H1 (cell line): ENCODE measurements around the gene FCER1A. TPM values are rescaled to one million over a fixed set of nuclear protein-coding genes. Genes with fewer than 3 reads are reported as not detected.
"Not testable (repeated sequence)": the region's sequence is repeated elsewhere in the genome, so short reads cannot be mapped to it uniquely, and the experiment has no call there.

Source experiments
- CTCF ChIA-PET: fragments of 300-600 bp; sonication (Branson Sonifier 250); formaldehyde crosslinking; loops from one replicate; lab custom pipeline; 2021; ENCODE audit not compliant: partially characterized antibody; lab: Charles Lee
- POLR2A ChIA-PET: fragments of 300-600 bp; sonication (Branson Sonifier 250); formaldehyde crosslinking; loops from one replicate; lab custom pipeline; 2021; ENCODE audit warnings: inconsistent platforms; ENCODE audit not compliant: partially characterized antibody; lab: Charles Lee
- DNase-seq, 2 experiments: peaks; one replicate each; pipeline versions ENCODE4 v3.0.0 to v3.0.0-alpha.2; 2010 to 2022; ENCODE audit warnings: low spot score in 2 of 2, low read depth in 1 of 2, mixed read lengths in 1 of 2
- FAIRE-seq: peaks from 2 replicates; lab custom pipeline; 2011; peaks lifted over from hg19 to GRCh38; lab: Jason Lieb, UNC
- H2AFZ ChIP-seq: 2 replicates; pipeline ENCODE4 v1.8.1; 2012; ENCODE audit warnings: low read length, inconsistent platforms
- H2AK5ac ChIP-seq: 2 replicates; pipeline ENCODE4 v1.6.1; 2013; ENCODE audit warnings: low read depth, low read length
- H2BK120ac ChIP-seq: replicated peaks from 2 replicates; pipeline ENCODE3; 2013; ENCODE audit warnings: low read depth, low read length, inconsistent platforms
- H2BK12ac ChIP-seq: 2 replicates; pipeline ENCODE4 v1.6.1; 2013; ENCODE audit warnings: low read depth, low read length
- H2BK15ac ChIP-seq: 2 replicates; pipeline ENCODE4 v1.6.1; 2013; ENCODE audit warnings: low read length
- H2BK20ac ChIP-seq: 2 replicates; pipeline ENCODE4 v1.6.1; 2013; ENCODE audit warnings: low read length
- H2BK5ac ChIP-seq: 2 replicates; pipeline ENCODE4 v1.6.1; 2013; ENCODE audit warnings: low read depth, low read length
- H3K14ac ChIP-seq: 2 replicates; pipeline ENCODE4 v1.6.1; 2013; ENCODE audit warnings: inconsistent platforms; ENCODE audit not compliant: insufficient read length
- H3K18ac ChIP-seq: 2 replicates; pipeline ENCODE4 v1.6.1; 2013; ENCODE audit warnings: low read length; ENCODE audit errors: extremely low read depth
- H3K23ac ChIP-seq: 2 replicates; pipeline ENCODE4 v1.6.1; 2013; ENCODE audit warnings: inconsistent platforms; ENCODE audit not compliant: insufficient read length
- H3K23me2 ChIP-seq: 2 replicates; pipeline ENCODE4 v1.6.1; 2013; ENCODE audit warnings: low read depth, low read length
- H3K27ac ChIP-seq: 2 replicates; pipeline ENCODE4 v1.6.1; 2011; ENCODE audit warnings: low read depth, low read length, inconsistent platforms
- H3K27me3 ChIP-seq, 4 experiments: replicated peaks in 1 of 4; 1 replicate in 1 of 4; 2 replicates in 3 of 4; pipeline versions ENCODE4 v1.6.1 to v1.8.1; 2011 to 2013; ENCODE audit warnings: low read length in 3 of 4, mild to moderate bottlenecking in 3 of 4, inconsistent platforms in 2 of 4, mixed read lengths in 2 of 4, moderate library complexity in 1 of 4; ENCODE audit not compliant: control insufficient read depth in 3 of 4, insufficient read depth in 3 of 4; ENCODE audit errors: extremely low read depth in 1 of 4
- H3K36me3 ChIP-seq, 4 experiments: 2 replicates each; pipeline versions ENCODE4 v1.6.1 to v1.8.1; 2011 to 2013; ENCODE audit warnings: mild to moderate bottlenecking in 4 of 4, low read length in 3 of 4, moderate library complexity in 2 of 4, control low read depth in 1 of 4, inconsistent platforms in 1 of 4; ENCODE audit not compliant: insufficient read depth in 4 of 4, control insufficient read depth in 2 of 4
- H3K4ac ChIP-seq: replicated peaks from 2 replicates; pipeline ENCODE3; 2013; ENCODE audit warnings: low read length, low read depth, mixed read lengths, inconsistent platforms; ENCODE audit not compliant: insufficient read length
- H3K4me1 ChIP-seq, 4 experiments: replicated peaks in 1 of 4; 1 replicate in 1 of 4; 2 replicates in 3 of 4; pipeline versions ENCODE4 v1.6.1 to v1.8.1; 2011 to 2013; ENCODE audit warnings: low read length in 3 of 4, inconsistent platforms in 2 of 4, mixed read lengths in 1 of 4; ENCODE audit not compliant: insufficient read depth in 4 of 4, control insufficient read depth in 3 of 4
- H3K4me2 ChIP-seq, 2 experiments: 2 replicates each; pipeline versions ENCODE4 v1.6.1 to v1.8.1; 2011 to 2013; ENCODE audit warnings: low read depth in 2 of 2, low read length in 2 of 2, control low read depth in 1 of 2, inconsistent platforms in 1 of 2, mild to moderate bottlenecking in 1 of 2; ENCODE audit not compliant: insufficient read depth in 1 of 2
- H3K4me3 ChIP-seq, 4 experiments: fragments of 200-600, 300-600 bp in 1 of 4; sonication (generic), shearing (Covaris generic), sonication (Bioruptor Twin) in 1 of 4; 2 replicates each; pipeline versions ENCODE4 v1.5.1 to v1.8.1; 2011 to 2016; ENCODE audit warnings: low read length in 4 of 4, low read depth in 3 of 4, control low read depth in 2 of 4, inconsistent platforms in 2 of 4, mild to moderate bottlenecking in 2 of 4, mixed read lengths in 1 of 4, moderate library complexity in 1 of 4; ENCODE audit not compliant: insufficient read depth in 2 of 4; ENCODE audit errors: extremely low read depth in 1 of 4
- H3K56ac ChIP-seq: replicated peaks from 2 replicates; pipeline ENCODE3; 2013; ENCODE audit warnings: low read depth, mild to moderate bottlenecking, mixed read lengths, low read length, inconsistent platforms; ENCODE audit not compliant: insufficient read length
- H3K79me1 ChIP-seq: 2 replicates; pipeline ENCODE4 v1.6.1; 2013; ENCODE audit warnings: low read depth, low read length, control low read depth
- H3K79me2 ChIP-seq, 2 experiments: 2 replicates each; pipeline versions ENCODE4 v1.6.1 to v1.8.1; 2012 to 2013; ENCODE audit warnings: low read length in 2 of 2, mild to moderate bottlenecking in 2 of 2, inconsistent platforms in 1 of 2; ENCODE audit not compliant: insufficient read depth in 2 of 2, control insufficient read depth in 1 of 2
- H3K9ac ChIP-seq, 4 experiments: replicated peaks in 1 of 4; 1 replicate in 1 of 4; 2 replicates in 3 of 4; pipeline versions ENCODE4 v1.6.1 to v1.8.1; 2011 to 2013; ENCODE audit warnings: low read depth in 3 of 4, low read length in 3 of 4, control low read depth in 2 of 4, mild to moderate bottlenecking in 2 of 4, moderate library complexity in 2 of 4, inconsistent platforms in 1 of 4; ENCODE audit errors: extremely low read depth in 1 of 4
- H3K9me3 ChIP-seq, 2 experiments: 2 replicates each; pipeline versions ENCODE4 v1.6.1 to v1.8.1; 2012 to 2013; ENCODE audit warnings: mild to moderate bottlenecking in 2 of 2, moderate library complexity in 2 of 2, control low read depth in 1 of 2, inconsistent platforms in 1 of 2, low read depth in 1 of 2, low read length in 1 of 2, mixed read lengths in 1 of 2; ENCODE audit not compliant: insufficient read depth in 2 of 2
- H4K20me1 ChIP-seq, 2 experiments: replicated peaks in 1 of 2; 2 replicates each; pipeline versions ENCODE3 to v1.8.1; 2011 to 2013; ENCODE audit warnings: inconsistent platforms in 2 of 2, low read length in 2 of 2, mild to moderate bottlenecking in 1 of 2; ENCODE audit not compliant: insufficient read depth in 2 of 2, control insufficient read depth in 1 of 2
- H4K5ac ChIP-seq: 2 replicates; pipeline ENCODE4 v1.6.1; 2013; ENCODE audit warnings: low read length, low read depth, mixed read lengths, inconsistent platforms; ENCODE audit not compliant: insufficient read length
- H4K8ac ChIP-seq: 2 replicates; pipeline ENCODE4 v1.8.0; 2013; ENCODE audit warnings: mild to moderate bottlenecking, moderate library complexity, low read length, inconsistent platforms; ENCODE audit not compliant: insufficient read depth; ENCODE audit errors: extremely low read depth
- H4K91ac ChIP-seq: replicated peaks from 2 replicates; pipeline ENCODE3; 2013; ENCODE audit warnings: low read length, mixed read lengths, inconsistent platforms; ENCODE audit not compliant: insufficient read length
- WGBS, 2 experiments: shearing (Covaris generic) in 1 of 2; methylation state at CpG; one replicate each; pipeline versions ENCODE4 v1.1.6 to v1.1.7; 2013 to 2015; ENCODE audit warnings: low lambda C conversion rate in 2 of 2, mixed read lengths in 2 of 2, inconsistent platforms in 1 of 2, low coverage in 1 of 2, missing lambda C conversion rate in 1 of 2; ENCODE audit not compliant: insufficient replicate concordance in 2 of 2, insufficient coverage in 1 of 2, insufficient read length in 1 of 2; ENCODE audit errors: extremely low coverage in 1 of 2, missing lambda C conversion rate in 1 of 2; 5-methylcytosine and 5-hydroxymethylcytosine counted together
- polyA plus RNA-seq, 7 experiments: library from polyadenylated mRNA; depleted of rRNA in 3 of 7; stranded (reverse) in 5 of 7; unstranded in 2 of 7; fragments of >200 nt in 5 of 7; fragments of 200-250 nt in 2 of 7; gene quantifications; 1 replicate in 5 of 7; 2 replicates in 1 of 7; 4 replicates in 1 of 7; pipeline versions ENCODE4 v1.2.1 to v1.2.3, GENCODE V29; 2011 to 2013; ENCODE audit warnings: missing spikeins in 2 of 7, mixed read lengths in 2 of 7
- total RNA-seq: library from RNA; stranded (reverse); fragmentation: NEBNext Ultra II Directional; extraction: Animal tissue kit (Norgen Biotek cat#: 25700); gene quantifications from 2 replicates; pipeline ENCODE4 v1.2.1, GENCODE V29; 2021

Gene FCER1A
- total and polyA plus RNA-seq, 2 of the 8 experiments (the other 6 are each of a cell fraction or from before 2014, with no cell fraction given), result not detected

- H2AK5ac ChIP-seq, H2AFZ ChIP-seq, H3K23me2 ChIP-seq, H3K4ac ChIP-seq, H3K27ac ChIP-seq, H2BK15ac ChIP-seq, H3K4me3 ChIP-seq, FAIRE-seq, CTCF ChIA-PET, H3K4me1 ChIP-seq, H4K20me1 ChIP-seq, H3K9ac ChIP-seq, H3K14ac ChIP-seq, H3K79me1 ChIP-seq, H3K23ac ChIP-seq, H2BK5ac ChIP-seq, H4K8ac ChIP-seq, H3K27me3 ChIP-seq, H3K18ac ChIP-seq, H2BK20ac ChIP-seq, H4K91ac ChIP-seq, H4K5ac ChIP-seq, H2BK120ac ChIP-seq, H2BK12ac ChIP-seq, H3K4me2 ChIP-seq, H3K79me2 ChIP-seq, POLR2A ChIA-PET, DNase-seq, H3K36me3 ChIP-seq, H3K56ac ChIP-seq: not testable (repeated sequence)
- 68% methylated on average over 2 of the region's 3 CpGs; no CpG with 5 or more reads in 1 of the 2 experiments for WGBS, 2 experiments
- H3K9me3 ChIP-seq, result peaks cover 33 to 38% of the 10 kb centered on the region in 2 experiments
Measured at GRCh38 chr1:159349374-159349773, 47.2 kb downstream of the FCER1A start.
